GM13976 (cell line): ENCODE data around the gene LGR6.

ENCODE experiments used
- DNase-seq: peaks from one replicate; pipeline ENCODE4 v3.0.0; 2012; ENCODE audit warnings: low spot score
- in situ Hi-C: fragments of 300-500 bp; cut with MboI; formaldehyde crosslinking; loops from one replicate; pipeline ENCODE4 v1.12.0; 2022; ENCODE audit warnings: low sequenced_read_pairs, mixed read lengths, inconsistent platforms; ENCODE audit not compliant: unreplicated experiment
- TF ChIP-seq, protein P1 (sequence below): IDR thresholded peaks from 2 replicates; pipeline ENCODE4 v1.5.1; 2012; ENCODE audit warnings: borderline replicate concordance, mild to moderate bottlenecking; ENCODE audit not compliant: insufficient read depth; ENCODE audit errors: extremely low read depth, missing control alignments, control extremely low read depth

LGR6 gene

DNA sequence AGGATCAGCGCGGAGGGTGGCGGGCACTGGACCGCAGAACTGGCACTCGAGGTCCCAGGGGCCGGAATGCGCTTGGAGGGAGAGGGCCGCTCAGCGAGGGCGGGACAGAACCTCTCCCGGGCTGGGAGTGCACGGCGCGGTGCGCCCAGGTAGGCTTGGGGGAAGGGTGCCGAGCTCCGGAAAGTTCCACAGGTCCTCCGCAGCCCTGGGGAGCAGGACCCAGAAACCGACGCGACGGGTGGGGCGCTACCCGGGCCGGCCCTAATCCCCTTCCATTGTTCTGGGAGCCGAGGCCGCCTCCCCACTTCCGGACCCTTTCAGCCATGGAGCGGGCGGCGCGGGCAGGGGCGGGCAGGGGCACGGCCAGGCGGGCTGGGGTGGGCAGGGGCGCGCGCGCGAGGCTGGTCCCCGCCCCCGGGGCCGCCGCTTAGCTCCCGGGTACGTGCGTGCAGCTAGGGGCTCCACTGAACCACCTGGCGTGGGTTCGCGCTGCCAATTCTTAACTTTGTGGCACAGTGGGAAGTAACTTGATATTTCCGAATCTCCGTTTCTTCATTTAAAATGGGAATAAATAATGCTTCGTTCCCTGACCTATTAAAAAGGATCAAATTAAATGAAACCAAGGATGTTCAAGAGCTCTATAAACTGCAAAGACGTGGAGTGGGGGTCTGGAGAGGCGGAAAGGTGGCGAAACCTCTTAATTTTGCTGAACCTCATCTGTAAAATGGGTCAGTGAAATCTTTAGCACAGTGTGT lies 20.7 kb downstream of the LGR6 start:
- in situ Hi-C loops, result no loop called here
- DNase-seq, result no peak
- TF ChIP-seq, protein P1, sequence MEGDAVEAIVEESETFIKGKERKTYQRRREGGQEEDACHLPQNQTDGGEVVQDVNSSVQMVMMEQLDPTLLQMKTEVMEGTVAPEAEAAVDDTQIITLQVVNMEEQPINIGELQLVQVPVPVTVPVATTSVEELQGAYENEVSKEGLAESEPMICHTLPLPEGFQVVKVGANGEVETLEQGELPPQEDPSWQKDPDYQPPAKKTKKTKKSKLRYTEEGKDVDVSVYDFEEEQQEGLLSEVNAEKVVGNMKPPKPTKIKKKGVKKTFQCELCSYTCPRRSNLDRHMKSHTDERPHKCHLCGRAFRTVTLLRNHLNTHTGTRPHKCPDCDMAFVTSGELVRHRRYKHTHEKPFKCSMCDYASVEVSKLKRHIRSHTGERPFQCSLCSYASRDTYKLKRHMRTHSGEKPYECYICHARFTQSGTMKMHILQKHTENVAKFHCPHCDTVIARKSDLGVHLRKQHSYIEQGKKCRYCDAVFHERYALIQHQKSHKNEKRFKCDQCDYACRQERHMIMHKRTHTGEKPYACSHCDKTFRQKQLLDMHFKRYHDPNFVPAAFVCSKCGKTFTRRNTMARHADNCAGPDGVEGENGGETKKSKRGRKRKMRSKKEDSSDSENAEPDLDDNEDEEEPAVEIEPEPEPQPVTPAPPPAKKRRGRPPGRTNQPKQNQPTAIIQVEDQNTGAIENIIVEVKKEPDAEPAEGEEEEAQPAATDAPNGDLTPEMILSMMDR, result no peak

DNA sequence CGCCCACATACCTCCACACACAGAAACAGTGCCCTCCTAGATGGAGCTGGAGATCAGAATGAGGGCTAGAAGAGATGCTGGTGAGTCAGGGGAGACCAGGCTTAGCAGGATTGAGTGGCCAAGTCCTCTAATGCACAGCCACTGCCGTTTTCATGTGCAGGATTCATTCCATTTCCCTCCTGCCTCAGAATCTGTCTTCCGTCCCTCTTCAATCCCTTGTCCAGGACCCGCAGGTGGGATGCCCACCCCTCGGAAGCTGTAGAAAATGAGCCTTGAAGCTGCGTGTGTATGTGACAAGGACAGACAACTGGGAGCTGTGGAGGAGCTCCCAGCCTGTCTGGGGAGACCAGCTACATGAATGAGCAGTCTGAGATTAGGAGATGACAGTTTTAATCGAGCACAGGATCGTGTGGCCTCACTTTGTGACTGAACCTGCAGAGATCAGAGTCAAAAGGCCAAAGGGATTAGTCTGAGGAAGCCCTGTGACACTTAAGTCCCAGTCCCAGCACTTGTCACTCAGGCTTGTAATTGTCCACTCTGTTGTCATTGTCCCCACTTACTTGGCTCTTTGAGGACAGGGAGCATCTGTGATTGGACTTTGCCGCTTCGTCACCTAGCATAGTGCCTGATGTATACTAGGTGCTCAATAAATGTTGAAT lies 22.0 kb downstream of the LGR6 start:
- in situ Hi-C loops, result no loop called here
- TF ChIP-seq, protein P1, result no peak
- DNase-seq, result no peak

DNA sequence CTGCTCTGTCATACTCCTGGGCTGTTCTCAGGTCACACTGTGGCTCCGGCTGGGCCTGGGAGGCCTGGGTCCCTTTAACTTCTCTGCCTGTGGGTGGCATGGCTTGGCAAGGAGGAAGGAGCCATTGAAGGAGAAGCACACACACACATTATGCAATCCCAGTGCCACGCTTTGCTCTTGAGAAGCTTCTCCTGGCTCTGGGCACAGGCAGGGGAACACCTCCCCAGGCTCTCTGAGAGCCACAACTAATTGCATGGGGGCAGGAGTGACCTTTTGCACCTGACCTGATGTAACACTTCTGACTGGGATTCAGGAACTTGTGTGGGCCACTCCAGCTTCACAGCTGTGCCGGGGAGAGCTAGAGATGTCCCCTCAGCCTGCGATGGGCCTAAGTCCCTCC lies 23.1 kb downstream of the LGR6 start:
- TF ChIP-seq, protein P1, result no peak
- in situ Hi-C loops, result no loop called here
- DNase-seq, result no peak

DNA sequence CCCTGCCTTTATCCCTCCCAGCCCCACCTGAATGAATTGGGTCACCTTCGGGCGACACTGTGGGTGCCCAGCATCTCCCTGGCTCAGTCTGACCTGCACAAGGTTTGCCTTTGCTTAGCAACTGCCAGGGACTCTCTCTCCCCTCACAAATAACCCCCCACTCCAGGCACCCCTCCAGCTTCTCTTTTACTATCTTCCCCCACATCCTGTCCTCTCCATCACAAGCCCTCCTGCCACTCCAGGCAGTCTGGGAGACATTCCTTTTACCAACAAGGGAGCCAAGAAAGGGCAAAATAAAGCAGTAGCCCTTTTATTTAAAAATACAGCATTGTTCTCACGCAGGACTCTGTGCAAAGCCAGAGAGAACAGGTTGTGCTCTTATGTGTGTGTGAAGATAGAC lies 23.9 kb downstream of the LGR6 start:
- TF ChIP-seq, protein P1, result no peak
- DNase-seq, result no peak
- in situ Hi-C loops, result no loop called here

DNA sequence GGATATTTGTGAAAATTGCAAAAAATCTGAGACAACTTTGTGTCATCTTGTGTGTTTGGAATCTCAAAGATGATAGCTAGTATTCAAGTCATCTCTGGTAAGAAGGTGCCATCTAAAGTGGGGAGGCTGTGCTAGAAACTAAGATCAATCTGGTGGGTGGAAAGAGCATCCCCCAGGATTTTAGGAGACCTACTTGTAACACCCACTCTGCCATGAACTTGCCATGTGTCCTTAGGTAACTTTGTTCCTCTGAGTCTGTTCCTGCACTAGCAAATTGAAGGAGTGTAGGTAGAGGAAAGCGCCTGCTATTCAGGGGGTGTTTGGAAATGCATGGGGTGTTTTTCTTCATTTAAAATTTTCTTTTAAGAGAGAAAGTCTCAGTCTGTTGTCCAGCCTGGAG lies 24.4 kb downstream of the LGR6 start:
- TF ChIP-seq, protein P1, result no peak
- no peak for DNase-seq
- in situ Hi-C loops, result no loop called here

DNA sequence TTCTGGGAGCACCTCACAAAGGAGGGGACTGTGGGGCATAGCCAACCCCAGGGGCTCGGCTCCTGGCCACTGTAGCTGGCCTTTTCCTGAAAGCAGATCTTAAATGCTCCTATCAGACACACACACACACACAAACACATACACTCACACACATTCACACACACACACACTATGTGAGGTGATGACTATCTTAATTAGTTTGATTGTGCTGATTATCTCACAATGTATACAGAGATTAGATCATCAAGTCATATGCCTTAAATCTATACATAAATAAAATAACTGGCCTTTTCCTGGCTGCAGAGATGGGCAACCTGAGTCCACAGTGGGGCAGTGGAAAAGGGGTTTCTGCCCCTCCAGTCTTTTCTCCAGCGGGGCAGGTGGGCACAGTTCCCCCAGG lies 27.1 kb downstream of the LGR6 start:
- TF ChIP-seq, protein P1, result no peak
- in situ Hi-C loops, result no loop called here
- no peak for DNase-seq
